Esophagus squamous epithelium (tissue), 4 donors: ENCODE measurements around the gene CAND1.

Experiments used
- CTCF ChIP-seq, 6 experiments: fragments of 450-650 bp in 4 of 6; fragments of 200-600 bp in 2 of 6; sonication (generic) in 2 of 6; IDR thresholded peaks; one replicate each; pipeline ENCODE4 v1.5.1; 2016 to 2019; ENCODE audit warnings: antibody characterized with exemption in 6 of 6, mild to moderate bottlenecking in 4 of 6, moderate library complexity in 4 of 6
- POLR2A ChIP-seq, 4 donors: fragments of 450-650 bp; IDR thresholded peaks; one replicate each; pipeline ENCODE4 v1.6.1; 2017; ENCODE audit warnings: antibody characterized with exemption in 4 of 4, mild to moderate bottlenecking in 4 of 4, moderate library complexity in 3 of 4

DNA sequence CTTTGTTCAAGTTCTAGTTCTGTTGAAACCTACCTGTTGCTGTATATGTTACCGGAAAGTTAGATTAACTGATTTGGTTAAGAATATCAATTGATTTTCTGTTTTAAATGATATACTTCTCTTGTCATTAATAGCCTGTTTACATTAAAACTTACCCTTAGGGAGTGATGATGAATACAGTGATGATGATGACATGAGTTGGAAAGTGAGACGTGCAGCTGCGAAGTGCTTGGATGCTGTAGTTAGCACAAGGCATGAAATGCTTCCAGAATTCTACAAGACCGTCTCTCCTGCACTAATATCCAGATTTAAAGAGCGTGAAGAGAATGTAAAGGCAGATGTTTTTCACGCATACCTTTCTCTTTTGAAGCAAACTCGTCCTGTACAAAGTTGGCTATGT is 33.0 kb downstream of the CAND1 start:
- TF ChIP-seq CTCF (IDR thresholded peaks at IDR 0.05) (no peak), POLR2A (IDR thresholded peaks at IDR 0.05) (no peak)
